Measurements from ENCODE around the gene TYW1B.
"Not testable (repeated sequence)": the region's sequence is repeated elsewhere in the genome, so short reads cannot be mapped to it uniquely, and the experiment has no call there.

DNA sequence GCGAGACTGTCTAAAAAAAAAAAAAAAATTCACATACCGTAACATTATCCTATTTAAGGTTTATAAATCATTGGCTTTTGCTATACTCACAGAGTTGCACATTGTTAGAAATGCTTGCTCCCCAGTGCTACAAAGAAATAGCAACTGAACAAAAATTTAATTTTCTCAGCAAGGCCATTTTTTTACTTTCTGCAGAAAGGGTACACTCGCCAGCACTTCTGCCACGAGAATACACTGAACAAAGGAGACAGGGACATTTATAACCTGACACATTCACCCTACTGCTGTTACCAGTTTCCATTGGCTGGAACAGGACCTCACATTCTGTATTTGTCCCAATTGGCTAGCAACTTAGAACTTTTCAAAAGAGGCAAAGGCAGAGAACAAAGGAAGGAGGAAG is 92.1 kb downstream of the TYW1B start:
- TF ChIP-seq, protein P1, sequence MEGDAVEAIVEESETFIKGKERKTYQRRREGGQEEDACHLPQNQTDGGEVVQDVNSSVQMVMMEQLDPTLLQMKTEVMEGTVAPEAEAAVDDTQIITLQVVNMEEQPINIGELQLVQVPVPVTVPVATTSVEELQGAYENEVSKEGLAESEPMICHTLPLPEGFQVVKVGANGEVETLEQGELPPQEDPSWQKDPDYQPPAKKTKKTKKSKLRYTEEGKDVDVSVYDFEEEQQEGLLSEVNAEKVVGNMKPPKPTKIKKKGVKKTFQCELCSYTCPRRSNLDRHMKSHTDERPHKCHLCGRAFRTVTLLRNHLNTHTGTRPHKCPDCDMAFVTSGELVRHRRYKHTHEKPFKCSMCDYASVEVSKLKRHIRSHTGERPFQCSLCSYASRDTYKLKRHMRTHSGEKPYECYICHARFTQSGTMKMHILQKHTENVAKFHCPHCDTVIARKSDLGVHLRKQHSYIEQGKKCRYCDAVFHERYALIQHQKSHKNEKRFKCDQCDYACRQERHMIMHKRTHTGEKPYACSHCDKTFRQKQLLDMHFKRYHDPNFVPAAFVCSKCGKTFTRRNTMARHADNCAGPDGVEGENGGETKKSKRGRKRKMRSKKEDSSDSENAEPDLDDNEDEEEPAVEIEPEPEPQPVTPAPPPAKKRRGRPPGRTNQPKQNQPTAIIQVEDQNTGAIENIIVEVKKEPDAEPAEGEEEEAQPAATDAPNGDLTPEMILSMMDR (IDR thresholded peaks at IDR 0.05), result not testable (repeated sequence)
- TF ChIP-seq EP300 (IDR thresholded peaks at IDR 0.05), result not testable (repeated sequence)
